GM18508 (cell line): ENCODE results near the gene USP25.

ENCODE experiments used
- ATAC-seq: cut with Tn5 transposase; IDR thresholded peaks from one replicate; pipeline ENCODE4 v1.9.1; 2021; ENCODE audit warnings: moderate number of reproducible peaks; ENCODE audit not compliant: insufficient read depth, unreplicated experiment

Gene USP25

DNA sequence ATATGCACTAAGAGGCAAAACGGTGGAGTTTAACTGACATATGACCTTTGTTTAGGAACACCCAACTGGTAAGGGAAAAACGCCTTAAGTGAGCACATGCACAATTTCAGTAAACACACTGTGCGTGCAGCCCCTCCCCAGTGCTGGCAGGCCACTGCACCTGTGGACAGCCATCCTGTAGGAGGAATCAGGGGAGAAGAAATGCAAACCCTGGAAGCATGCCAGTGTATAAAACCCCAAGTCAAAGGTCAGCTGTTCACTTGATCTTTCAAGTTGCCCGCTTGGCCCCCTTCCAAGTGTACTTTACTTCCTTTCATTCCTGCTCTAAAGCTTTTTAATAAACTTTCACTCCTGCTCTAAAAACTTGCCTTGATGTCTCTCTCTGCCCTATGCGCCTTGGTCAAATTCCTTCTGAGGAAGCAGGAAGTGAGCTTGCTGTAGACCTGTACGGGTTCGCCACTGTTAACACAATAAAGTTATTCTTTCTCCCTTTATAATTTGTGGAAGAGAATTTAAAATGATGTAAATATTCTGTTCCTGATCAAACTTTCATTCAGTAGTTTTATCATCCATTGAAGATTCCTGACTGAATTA lies 31.8 kb downstream of the USP25 start:
- no peak for ATAC-seq

DNA sequence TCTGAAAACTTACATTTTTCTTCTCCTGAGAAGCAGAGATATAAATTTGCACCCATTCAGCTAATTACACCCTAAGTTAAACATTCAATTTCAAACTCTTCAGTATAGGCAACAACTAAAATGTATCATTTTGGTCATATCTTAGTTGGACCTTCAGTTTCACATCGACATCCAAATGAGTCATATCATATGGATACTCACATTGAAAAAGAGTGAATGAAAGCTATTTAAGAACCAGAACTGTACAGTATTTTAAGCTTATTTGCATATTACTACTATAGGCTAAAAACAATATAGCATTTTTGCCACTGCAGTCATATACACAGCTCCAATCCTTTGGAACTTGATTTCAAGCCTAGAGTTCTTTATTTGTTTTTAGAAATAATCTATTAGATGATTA lies 33.6 kb downstream of the USP25 start:
- no peak for ATAC-seq

DNA sequence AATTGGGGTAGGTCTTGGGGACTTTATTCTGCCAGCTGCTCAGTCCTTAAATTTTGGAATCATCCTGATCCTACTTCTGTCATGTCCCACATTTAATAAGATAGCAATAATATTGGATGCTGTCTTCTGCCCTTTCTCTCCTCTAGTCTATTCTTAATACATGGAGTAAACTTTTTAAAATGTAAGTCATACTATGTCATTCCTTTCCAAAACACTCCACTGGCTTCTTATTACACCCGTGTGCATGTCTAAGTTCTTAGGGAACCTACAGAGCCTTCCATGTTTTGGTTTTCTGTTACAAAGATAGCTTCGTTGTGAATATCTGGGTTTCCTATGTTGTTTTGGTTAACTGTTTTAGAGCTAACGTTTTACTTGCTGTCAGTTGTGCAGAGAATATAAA lies 35.1 kb downstream of the USP25 start:
- ATAC-seq = no peak

DNA sequence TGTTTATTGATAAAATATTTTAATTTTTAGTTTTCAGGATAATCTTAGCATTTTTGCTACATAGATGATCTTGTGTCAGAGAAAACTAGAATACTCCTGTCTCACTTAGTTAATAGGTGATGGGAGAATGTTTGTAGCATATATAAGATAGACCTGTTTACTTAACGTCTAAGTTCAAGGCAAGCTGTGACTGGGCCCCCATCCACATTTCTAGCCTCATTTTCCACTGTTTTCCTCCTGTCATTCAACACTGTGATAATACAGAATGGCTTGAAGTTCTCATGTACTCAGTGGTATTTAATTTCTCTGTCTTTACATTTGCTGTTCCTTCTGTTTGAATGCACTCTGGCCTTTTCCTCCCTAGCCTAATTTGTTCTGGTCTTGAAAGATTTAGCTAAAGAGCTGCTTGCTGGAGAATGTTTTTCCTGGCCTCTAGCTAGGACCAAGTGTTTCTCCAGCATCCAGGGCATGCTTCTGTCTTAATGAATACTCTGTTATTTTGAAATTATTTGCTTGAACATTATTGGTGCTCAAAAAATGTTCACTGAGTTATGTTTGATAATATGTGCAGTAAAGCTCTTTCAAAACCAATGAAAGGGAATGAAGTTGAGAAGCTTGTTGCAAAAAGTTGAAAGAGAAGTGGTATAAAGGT lies 37.3 kb downstream of the USP25 start:
- ATAC-seq = no peak

DNA sequence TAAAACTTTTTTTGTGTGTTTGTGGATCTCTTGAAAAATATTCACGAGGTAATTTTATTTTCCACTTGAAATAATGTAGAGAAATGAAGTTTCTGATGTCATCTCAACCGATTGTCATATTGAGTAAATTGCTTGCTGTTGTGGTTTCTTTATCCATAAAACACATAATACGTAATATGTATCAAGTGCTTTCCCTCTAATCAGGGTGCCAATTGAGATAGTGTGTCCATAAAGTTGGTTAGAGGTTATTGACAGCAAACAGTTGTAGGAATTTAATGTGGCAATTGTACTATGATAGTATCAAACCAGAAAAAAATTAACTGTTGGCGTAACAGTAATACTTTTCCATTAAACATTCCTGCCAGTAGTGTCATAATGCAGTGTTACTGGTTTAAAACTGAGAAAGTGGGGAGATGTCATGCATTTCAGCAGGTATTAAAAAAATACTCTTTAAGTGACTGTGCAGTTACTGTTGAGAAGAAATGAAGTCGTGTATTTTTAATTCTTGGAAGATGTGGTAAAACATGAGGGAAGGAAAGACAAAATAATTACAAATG lies 38.3 kb downstream of the USP25 start:
- ATAC-seq = no peak

DNA sequence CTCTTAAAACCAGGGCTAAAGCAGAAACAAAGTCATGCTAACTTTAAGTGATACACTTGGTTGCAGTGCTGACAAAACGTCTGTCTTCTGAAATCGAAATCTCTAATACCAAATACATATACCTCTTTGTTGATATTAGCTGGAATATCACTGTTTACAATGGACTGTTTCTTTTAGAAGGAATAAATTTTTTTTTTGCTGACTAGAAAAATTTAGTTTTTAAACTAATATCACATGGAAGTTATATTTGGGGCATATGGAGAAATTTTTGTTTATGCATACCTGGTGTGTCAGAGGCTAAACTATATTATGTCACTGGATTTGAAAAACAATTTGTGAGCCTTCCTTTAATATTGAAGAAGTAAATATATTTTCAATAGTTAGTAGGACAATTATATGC lies 39.1 kb downstream of the USP25 start:
- no peak for ATAC-seq

DNA sequence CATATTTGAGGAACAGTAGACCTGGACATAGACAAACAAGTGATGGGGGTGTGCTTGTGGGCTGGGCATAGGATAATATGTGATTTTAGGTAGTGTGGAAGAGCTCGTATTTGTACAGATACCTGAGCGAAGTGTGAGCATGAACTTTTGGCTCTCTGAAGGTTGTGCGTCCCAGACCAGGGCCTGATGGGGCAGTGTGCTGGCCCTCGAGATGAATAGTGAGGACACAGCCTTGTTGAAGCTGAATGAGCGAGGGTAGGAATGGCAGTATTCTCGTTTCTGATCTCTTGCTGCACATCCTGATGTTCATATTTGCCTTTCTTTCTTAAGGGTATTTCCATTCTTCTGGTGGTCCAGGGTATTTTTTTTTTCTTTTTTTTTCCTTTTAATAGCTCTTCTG lies 41.5 kb downstream of the USP25 start:
- ATAC-seq = no peak

DNA sequence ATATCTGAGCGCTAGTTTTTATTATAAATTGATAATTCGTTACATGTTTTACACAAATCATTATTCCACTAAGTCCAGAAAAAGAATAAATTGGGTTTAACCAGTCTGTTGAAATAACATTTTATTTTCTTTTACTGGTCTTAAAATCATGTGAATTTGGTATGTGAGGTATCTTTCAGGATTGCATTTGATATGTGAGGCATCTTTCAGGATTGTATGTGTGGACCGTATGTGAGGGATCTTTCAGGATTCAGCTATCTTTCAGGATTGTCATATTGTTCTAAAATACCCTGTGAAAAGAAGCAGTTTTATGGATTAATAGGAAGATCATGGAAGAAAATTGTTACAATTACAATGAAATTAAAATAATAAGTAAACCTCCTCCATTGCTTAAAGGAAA lies 42.9 kb downstream of the USP25 start:
- no peak for ATAC-seq

DNA sequence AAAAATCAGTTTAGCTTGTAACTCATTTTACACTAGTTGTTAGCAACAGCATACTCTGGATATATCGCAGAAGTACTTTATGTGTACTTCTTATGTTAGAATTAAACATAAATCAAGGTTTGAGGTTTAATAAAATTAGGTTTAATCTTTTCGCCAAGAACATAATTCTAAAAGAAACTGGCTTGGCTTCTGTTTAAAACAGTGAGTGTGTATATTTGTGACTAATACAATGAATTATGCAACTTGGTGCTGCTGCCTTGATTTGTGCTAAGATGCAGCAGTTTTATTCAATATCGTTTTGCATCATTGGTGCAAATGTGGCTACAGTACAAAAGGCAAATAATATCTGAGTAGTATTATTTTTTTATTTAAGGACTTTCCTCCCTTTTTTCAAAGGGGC lies 44.8 kb downstream of the USP25 start:
- no peak for ATAC-seq

DNA sequence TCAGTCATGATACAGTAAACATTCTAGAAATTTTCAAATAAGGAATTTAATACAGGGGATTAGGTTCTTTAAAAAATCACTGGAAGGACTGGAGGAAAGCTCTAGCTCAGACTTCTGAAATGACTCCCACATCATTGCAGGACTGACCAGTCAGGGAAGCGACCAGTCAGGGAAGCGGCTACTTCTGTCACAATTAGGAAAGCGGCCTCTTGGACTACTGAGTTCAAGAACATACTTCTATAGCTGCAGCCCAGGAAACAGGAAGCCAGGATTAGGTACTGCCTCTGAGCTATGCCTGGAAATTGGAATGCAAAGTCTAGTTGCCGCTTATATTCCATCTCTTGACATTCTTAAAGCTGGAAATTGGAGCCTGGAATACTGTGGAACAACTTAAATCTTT lies 45.5 kb downstream of the USP25 start:
- no peak for ATAC-seq

DNA sequence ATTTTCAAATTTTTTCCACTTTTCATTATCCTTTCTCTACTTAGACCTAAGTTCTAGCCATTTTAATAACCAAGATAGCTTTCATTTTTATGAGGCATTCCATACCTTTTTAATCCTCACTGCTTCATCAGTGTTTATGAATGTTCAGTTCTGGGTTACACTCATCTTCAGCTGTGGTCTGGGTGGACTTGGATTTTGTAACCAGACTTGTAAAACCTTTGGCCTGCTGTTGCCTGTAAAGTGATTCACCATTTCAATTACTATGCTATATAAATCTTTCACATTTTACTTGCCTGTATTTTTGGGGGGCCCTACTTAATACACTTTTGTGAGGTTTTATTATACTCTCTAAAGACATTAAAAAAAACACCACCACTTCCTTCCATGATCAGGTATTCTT lies 46.2 kb downstream of the USP25 start:
- no peak for ATAC-seq

DNA sequence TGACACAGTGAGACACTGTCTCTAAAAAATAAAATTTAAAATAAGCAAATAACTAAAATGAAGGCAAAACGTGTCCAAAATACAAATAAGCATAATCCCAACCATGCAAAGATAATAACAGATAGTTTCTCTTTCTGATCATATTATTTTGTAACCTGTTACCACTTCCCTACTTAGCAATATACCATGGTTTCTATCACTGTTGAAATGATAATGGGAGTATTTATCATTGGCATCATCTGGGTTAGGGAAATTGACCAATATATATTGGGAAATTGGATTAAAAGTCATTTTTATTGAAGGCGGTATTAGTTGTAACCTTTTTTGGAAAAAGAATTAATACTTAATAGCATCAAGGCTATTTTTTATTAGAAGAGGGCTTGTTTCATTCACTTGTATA lies 47.0 kb downstream of the USP25 start:
- no peak for ATAC-seq

DNA sequence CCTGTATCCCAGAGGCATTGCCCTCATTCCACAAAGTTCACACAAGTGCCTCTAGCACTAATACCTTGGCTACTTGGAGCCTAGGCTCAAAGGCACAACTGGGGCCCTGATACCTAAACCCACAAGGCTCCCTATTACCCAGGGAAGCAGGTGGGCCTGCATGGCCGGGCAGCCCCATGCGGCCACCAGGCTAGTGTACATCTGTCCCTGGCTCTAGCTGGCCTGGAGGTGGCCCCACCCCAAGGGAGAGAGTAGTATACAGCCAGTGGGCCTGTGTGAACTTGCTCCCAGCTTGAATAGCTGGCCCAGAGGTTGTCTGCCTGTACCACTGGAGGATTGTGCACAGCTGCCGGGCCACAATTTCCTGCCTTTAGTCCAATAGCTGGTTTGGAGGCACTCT lies 52.2 kb downstream of the USP25 start:
- ATAC-seq = no peak

DNA sequence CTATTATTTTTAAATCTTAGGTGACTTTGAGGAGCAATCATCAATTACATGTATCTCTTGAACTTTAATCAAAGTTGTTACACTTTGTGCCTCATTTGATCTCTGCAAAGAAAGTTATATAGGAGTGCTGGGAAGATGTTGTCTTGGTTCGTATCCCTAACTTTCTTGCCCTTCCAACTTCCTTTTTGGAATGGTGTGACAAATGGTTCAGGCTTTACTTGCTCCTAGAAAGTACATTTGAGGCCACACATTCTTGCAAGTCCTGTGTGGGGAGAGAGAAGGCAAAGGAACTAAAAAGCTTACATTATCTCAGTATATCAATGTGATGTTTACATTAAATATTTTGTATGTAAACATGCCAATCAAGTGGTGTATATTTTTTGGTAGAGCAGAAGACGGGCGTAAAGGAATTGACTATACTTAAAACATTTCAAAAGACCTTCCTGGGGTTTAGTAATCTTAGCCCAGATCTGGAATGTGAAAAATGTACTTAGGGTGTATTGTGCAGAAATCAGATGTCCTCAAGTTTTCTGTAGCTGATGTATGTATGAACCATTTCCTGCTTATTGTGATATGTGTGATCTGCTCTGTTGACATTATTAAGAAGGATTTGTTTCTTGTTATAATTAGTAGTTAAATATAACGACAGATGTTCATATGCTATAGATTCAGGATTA lies 59.2 kb downstream of the USP25 start:
- ATAC-seq = no peak

DNA sequence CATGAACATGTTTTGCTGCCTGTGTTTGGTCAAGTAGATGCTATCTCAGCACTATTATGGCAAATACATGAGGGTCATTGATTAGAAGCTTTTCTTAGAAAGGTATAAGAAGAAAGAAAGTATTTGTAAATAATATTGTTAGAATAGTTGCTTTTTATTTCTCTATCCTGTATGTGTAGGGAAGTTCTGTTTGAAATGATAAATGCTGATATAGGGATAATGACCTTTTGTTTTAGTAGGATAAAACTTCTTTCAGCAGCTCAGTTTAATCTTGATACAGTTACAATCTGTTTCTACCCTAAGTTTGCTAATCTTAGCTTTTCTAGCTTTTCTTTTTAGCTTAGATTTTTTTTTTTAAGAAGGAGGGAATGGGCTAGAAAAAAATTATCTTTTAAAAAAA lies 63.3 kb downstream of the USP25 start:
- no peak for ATAC-seq

DNA sequence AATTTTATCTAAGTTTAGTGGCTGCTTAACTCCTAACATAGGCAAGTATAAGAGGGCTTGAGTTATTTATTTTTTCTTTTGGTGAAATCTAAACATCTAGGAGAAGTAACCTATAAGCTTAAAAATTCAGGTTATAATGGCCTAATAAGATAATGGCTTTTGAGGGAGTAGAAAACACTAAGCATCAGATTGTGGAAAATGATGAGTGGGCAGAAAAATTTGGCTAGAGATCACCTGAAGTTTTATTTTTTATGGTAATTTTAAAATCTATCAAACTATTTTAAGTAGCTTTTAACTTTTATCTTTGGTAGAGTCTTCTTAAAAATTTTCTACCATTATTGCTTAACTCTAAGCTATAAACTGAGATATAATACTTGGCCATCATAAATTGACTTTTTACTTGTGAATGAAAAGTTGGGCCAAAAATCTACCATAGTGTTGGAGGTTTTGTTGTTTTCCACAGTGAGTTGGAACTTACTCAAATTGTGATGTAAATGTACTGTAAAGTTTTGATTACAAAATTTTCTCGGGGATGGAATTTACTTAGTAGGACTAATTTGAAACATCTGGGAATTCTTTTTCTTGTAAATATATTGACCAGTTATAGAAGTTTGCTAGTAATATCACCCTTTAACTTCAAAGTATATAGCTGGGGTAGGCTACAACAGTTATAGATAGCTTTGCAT lies 63.9 kb downstream of the USP25 start:
- ATAC-seq = no peak

DNA sequence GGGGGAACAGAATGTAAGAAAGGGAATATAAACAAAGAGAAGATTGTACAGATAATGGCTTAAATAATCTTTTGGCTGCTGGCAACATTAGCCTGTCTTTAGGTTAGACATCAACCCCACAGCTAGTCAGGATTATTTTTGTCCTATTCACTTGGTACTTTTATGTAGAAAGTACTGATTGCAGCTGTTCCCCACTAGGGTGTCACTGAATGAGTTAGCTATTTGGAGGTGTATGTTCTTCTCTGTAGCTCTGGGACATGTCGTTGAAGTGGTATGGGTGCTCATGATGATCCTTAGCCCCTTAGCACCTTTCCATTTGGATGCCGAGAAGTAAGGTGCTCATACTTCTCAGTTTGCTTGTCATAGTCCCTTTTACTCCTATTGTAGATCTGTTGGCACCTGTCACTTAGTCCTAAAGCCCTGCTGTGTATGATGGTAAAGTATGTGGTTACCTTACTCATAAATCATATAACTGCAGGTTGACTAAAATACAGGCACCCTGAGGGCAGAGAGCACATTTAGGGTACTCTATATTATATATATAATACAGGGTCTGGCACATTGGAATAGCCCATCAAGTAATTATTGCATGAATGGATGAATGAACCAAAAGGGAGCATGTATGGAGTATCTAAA lies 64.6 kb downstream of the USP25 start:
- ATAC-seq = no peak

DNA sequence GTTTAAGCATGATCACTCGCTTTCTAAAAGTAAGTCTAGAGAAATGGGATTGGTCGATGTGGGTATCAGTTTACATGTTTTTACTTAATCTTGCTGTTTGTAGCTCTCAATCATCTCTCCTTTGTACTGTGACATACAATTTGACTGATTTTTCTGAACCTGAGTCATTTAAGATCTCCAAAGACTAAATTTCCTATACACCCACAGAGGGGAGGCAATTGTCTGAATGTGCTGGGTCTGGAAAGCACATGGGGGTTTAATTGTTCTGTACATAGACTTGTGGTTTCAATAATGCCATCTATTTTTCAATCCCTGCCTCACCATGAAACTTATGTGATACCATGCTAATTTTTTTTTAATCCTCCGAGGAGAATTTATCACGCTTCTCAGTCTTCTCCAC lies 65.8 kb downstream of the USP25 start:
- no peak for ATAC-seq

DNA sequence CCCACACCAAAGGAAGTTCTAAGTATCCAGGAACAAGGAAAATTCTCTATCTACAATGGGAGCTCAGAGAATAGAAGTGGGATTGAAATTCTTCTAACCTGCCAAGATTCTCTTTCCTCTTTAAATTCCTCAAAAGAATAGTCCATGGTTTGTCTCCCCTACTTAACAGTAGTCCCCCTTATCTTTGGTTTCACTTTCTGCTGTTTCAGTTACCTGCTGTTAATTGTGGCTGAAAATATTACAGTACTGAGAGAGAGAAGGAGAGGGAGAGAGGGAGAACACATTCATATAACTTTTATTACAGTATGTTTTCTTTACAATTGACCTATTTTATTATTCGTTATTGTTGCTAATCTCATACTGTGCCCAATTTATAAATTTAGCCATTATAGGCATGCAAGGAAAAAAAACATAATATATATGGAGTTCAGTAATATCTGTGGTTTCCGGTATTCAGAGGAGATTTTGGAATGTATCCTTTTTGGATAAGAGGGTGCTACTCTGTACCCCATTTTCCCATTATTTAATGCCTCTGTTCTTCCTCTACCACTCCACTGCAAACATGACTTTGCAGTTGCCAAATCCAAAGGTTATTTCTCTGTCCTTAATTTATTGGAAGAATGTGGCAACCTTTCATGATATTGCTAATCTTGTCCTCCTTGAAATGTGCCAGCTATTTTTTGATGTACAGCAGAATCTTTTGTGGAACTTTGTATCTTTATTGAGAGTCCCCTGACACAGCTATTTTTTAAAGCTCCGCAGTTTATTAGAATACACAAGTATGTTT lies 68.0 kb downstream of the USP25 start:
- peak; percentile 53 for ATAC-seq

DNA sequence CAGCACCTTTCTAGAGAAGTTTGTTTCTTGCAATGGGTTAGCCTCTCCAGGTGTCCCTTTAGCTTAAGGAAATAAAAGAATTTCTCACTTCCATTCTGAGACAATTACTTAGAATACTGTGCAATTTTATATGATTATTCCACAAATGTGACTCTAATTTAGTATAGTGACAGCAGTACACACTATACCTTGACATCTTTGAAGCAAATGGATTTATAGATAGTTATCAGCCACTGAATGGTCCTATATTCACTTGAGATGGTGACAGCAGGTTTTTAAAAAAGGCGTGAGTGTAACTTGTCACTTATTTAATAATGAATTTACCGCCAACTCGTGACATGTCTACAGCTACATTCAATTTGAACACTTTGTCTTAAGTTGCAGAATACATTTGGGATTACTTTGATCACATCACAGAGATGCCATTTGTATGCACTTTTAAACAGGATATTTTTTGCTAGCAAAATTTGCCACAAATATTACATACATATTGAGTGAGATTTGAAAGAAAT lies 71.6 kb downstream of the USP25 start:
- ATAC-seq = no peak
